Endothelial cell of umbilical vein (primary cell): ENCODE results near the gene BID. TPM values are rescaled to one million over a fixed set of nuclear protein-coding genes. Genes with fewer than 3 reads are reported as not detected.

Experiments
- BruUV-seq: library from RNA; stranded (reverse); fragments of 400-500 nt; replicated peaks from 2 replicates; lab custom pipeline; 2021; lab: Mats Ljungman, UMichigan
- CTCF ChIA-PET: fragments of 300-600, 350-600 bp; sonication (Branson Sonifier 250); formaldehyde crosslinking; loops from one replicate; lab custom pipeline; 2021; ENCODE audit warnings: antibody characterized with exemption, inconsistent platforms; lab: Charles Lee
- POLR2A ChIA-PET: fragments of 300-600, 350-600 bp; sonication (Branson Sonifier 250); formaldehyde crosslinking; loops from one replicate; lab custom pipeline; 2021; ENCODE audit warnings: antibody characterized with exemption, inconsistent platforms; lab: Charles Lee
- DNase-seq: peaks from one replicate; pipeline ENCODE4 v3.0.0-alpha.2; 2011; ENCODE audit warnings: low read depth, low spot score
- FAIRE-seq: peaks from 2 replicates; lab custom pipeline; 2011; peaks lifted over from hg19 to GRCh38; lab: Jason Lieb, UNC
- H2AFZ ChIP-seq: 2 replicates; pipeline ENCODE4 v1.6.0; 2012; ENCODE audit warnings: low read depth, low read length, control low read depth, inconsistent platforms
- H3K27ac ChIP-seq: 2 replicates; pipeline ENCODE4 v1.5.1; 2011; ENCODE audit warnings: low read depth, mild to moderate bottlenecking, control low read depth, low read length, moderate library complexity; ENCODE audit not compliant: insufficient read depth
- H3K27me3 ChIP-seq, 2 experiments: 2 replicates each; pipeline versions ENCODE4 v1.6.0 to v1.6.1; 2011; ENCODE audit warnings: low read length in 2 of 2, mixed read lengths in 1 of 2; ENCODE audit not compliant: control insufficient read depth in 2 of 2, insufficient read depth in 2 of 2
- H3K36me3 ChIP-seq, 2 experiments: 2 replicates in 1 of 2; 3 replicates in 1 of 2; pipeline ENCODE4 v1.5.1; 2011; ENCODE audit warnings: low read length in 2 of 2, mild to moderate bottlenecking in 1 of 2, moderate library complexity in 1 of 2; ENCODE audit not compliant: control insufficient read depth in 2 of 2, insufficient read depth in 2 of 2; ENCODE audit errors: extremely low read depth in 1 of 2
- H3K4me1 ChIP-seq: 3 replicates; pipeline ENCODE4 v1.5.1; 2011; ENCODE audit warnings: mild to moderate bottlenecking, low read length; ENCODE audit not compliant: control insufficient read depth, insufficient read depth; ENCODE audit errors: extremely low read depth
- H3K4me2 ChIP-seq: 2 replicates; pipeline ENCODE4 v1.6.1; 2011; ENCODE audit warnings: low read length, control low read depth, mixed read lengths; ENCODE audit not compliant: insufficient read depth
- H3K4me3 ChIP-seq, 3 experiments: fragments of 200-600 bp in 1 of 3; sonication (generic), shearing (Covaris generic) in 1 of 3; replicated peaks in 1 of 3; 2 replicates each; pipeline ENCODE4 v1.5.1; 2011 to 2016; ENCODE audit warnings: control low read depth in 3 of 3, low read length in 3 of 3, mild to moderate bottlenecking in 2 of 3, inconsistent platforms in 1 of 3, low read depth in 1 of 3, moderate library complexity in 1 of 3; ENCODE audit not compliant: insufficient read depth in 1 of 3
- H3K79me2 ChIP-seq: 2 replicates; pipeline ENCODE4 v1.6.0; 2012; ENCODE audit warnings: low read length, inconsistent platforms; ENCODE audit not compliant: control insufficient read depth, insufficient read depth
- H3K9ac ChIP-seq: replicated peaks from 2 replicates; pipeline ENCODE3; 2011; ENCODE audit warnings: low read length, control low read depth; ENCODE audit not compliant: insufficient read depth; ENCODE audit errors: extremely low read depth
- H3K9me1 ChIP-seq: replicated peaks from 3 replicates; pipeline ENCODE4 v1.6.0; 2011; ENCODE audit warnings: mild to moderate bottlenecking, low read length; ENCODE audit not compliant: control insufficient read depth, insufficient read depth; ENCODE audit errors: extremely low read depth
- H3K9me3 ChIP-seq: replicated peaks from 2 replicates; pipeline ENCODE4 v1.5.1; 2012; ENCODE audit warnings: low read length, inconsistent platforms; ENCODE audit not compliant: control insufficient read depth, insufficient read depth
- H4K20me1 ChIP-seq: replicated peaks from 2 replicates; pipeline ENCODE3; 2011; ENCODE audit warnings: mild to moderate bottlenecking, low read length; ENCODE audit not compliant: control insufficient read depth, insufficient read depth; ENCODE audit errors: extremely low read depth
- EZH2 ChIP-seq: IDR thresholded peaks from 2 replicates; pipeline ENCODE4 v1.6.1; 2012; ENCODE audit warnings: borderline replicate concordance, low read depth, mild to moderate bottlenecking, moderate library complexity, low read length, inconsistent platforms; ENCODE audit not compliant: severe bottlenecking
- FOS ChIP-seq: IDR thresholded peaks from 2 replicates; pipeline ENCODE4 v1.6.1; 2011; ENCODE audit warnings: mild to moderate bottlenecking, low read length, moderate library complexity, borderline replicate concordance; ENCODE audit not compliant: insufficient read depth
- GATA2 ChIP-seq: IDR thresholded peaks from 2 replicates; pipeline ENCODE4 v1.7.0; 2011; ENCODE audit warnings: low read depth, mild to moderate bottlenecking, moderate library complexity, mixed read lengths, low read length; ENCODE audit not compliant: insufficient read length, insufficient read depth
- JUN ChIP-seq: IDR thresholded peaks from 2 replicates; pipeline ENCODE4 v1.6.1; 2011; ENCODE audit warnings: borderline replicate concordance, low read depth; ENCODE audit not compliant: insufficient read length, insufficient read depth
- MYC ChIP-seq: IDR thresholded peaks from one replicate; pipeline ENCODE4 v1.6.1; 2011; ENCODE audit warnings: mild to moderate bottlenecking, low read depth, low read length
- POLR2A ChIP-seq: IDR thresholded peaks from 2 replicates; pipeline ENCODE4 v1.6.1; 2012; ENCODE audit warnings: low read depth, mild to moderate bottlenecking, control low read depth, low read length
- POLR2AphosphoS5 ChIP-seq: IDR thresholded peaks from 2 replicates; pipeline ENCODE4 v1.6.1; 2012; ENCODE audit warnings: low read depth, mild to moderate bottlenecking, control low read depth, low read length, moderate library complexity; ENCODE audit not compliant: insufficient read depth
- dilution Hi-C: fragments of 300-500 bp; cut with MboI; formaldehyde crosslinking; loops from one replicate; pipeline ENCODE4 v1.15.0; 2019; ENCODE audit warnings: low sequenced_read_pairs; ENCODE audit not compliant: extremely low pct_ligation_motif_present
- intact Hi-C: fragments of 100-400 bp; cut with micrococcal nuclease; formaldehyde crosslinking; loops from one replicate; pipeline ENCODE4 v1.10.0; 2022
- polyA plus RNA-seq, 4 experiments: library from polyadenylated mRNA; depleted of rRNA in 3 of 4; stranded (reverse) in 3 of 4; unstranded in 1 of 4; fragments of >200 nt; gene quantifications; 2 replicates each; pipeline versions ENCODE4 v1.2.1 to v1.2.3, GENCODE V29; 2011 to 2012; ENCODE audit warnings: missing spikeins in 1 of 4
- total RNA-seq: library from RNA; stranded (reverse); gene quantifications from 2 replicates; pipeline ENCODE4 v1.2.3, GENCODE V29; 2021
- TF ChIP-seq, protein P1 (sequence below): IDR thresholded peaks from 2 replicates; pipeline ENCODE4 v1.6.1; 2011; ENCODE audit not compliant: insufficient read depth, insufficient read length
- TF ChIP-seq, protein P2 (sequence below), 2 donors: IDR thresholded peaks; 1 replicate in 1 of 2; 2 replicates in 1 of 2; pipeline ENCODE4 v1.5.1; 2011; ENCODE audit warnings: low read length in 2 of 2, mild to moderate bottlenecking in 2 of 2, moderate library complexity in 2 of 2, control low read depth in 1 of 2, inconsistent platforms in 1 of 2, low read depth in 1 of 2; ENCODE audit not compliant: insufficient read depth in 1 of 2; ENCODE audit errors: extremely low read depth in 1 of 2

The BID gene
- total and polyA plus RNA-seq, 2 donors (not counting 3 experiments of a cell fraction or from before 2014, with no cell fraction given), result 39.0 to 119 TPM

DNA sequence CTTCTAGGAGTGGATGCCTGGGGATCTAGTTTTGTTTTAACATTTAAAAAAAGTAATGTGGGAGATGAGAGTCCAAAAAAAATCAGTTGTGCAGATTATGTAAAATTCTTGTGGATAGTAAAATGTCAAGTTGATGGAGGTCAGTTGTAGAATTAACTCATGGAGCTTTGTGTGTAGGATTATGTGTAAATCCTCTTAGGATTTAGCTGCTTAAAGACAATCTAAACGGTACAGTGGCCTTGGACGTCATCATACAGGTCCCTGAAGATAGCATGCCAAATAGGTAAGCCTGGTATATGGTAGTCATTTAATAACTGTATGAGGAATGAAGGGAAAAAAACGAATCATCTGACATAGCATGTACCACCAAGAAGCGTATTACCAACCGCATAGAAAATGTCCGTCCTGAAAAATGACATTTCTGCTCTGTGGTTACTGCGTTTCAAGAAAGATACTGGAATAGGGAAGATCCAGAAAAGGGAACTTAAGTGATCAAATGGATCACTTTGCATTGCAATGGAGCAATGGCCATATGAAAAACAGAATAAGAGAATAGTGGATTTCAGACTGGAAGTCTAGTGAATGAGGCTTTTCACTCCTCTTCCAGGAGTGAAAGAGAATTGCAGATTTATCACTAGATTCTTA is 74.5 kb downstream of the BID start:
- TF ChIP-seq POLR2AphosphoS5 (no peak), FOS (no peak), MYC (no peak), EZH2 (no peak), GATA2 (no peak), POLR2A (no peak), JUN (no peak)
- TF ChIP-seq, protein P1, sequence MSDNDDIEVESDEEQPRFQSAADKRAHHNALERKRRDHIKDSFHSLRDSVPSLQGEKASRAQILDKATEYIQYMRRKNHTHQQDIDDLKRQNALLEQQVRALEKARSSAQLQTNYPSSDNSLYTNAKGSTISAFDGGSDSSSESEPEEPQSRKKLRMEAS, result no peak
- TF ChIP-seq, protein P2, sequence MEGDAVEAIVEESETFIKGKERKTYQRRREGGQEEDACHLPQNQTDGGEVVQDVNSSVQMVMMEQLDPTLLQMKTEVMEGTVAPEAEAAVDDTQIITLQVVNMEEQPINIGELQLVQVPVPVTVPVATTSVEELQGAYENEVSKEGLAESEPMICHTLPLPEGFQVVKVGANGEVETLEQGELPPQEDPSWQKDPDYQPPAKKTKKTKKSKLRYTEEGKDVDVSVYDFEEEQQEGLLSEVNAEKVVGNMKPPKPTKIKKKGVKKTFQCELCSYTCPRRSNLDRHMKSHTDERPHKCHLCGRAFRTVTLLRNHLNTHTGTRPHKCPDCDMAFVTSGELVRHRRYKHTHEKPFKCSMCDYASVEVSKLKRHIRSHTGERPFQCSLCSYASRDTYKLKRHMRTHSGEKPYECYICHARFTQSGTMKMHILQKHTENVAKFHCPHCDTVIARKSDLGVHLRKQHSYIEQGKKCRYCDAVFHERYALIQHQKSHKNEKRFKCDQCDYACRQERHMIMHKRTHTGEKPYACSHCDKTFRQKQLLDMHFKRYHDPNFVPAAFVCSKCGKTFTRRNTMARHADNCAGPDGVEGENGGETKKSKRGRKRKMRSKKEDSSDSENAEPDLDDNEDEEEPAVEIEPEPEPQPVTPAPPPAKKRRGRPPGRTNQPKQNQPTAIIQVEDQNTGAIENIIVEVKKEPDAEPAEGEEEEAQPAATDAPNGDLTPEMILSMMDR (IDR thresholded peaks at IDR 0.05; ENCODE audit: extremely low read depth in 1 of 2, insufficient read depth in 1 of 2, low read depth in 1 of 2, low read length in 2 of 2), result no peak
- Histone ChIP-seq H2AFZ (no peak overlapping the region), H3K4me1 (peaks cover 11% of the 10 kb centered on the region), H4K20me1 (no peaks in the 10 kb centered on the region), H3K27me3 (no peaks in the 10 kb centered on the region), H3K9me1 (no peaks in the 10 kb centered on the region), H3K27ac (no peak overlapping the region), H3K4me3 (no peak overlapping the region), H3K36me3 (peaks cover 0 to 1% of the 10 kb centered on the region in 2 experiments), H3K9me3 (no peaks in the 10 kb centered on the region), H3K4me2 (no peak overlapping the region), H3K79me2 (no peaks in the 10 kb centered on the region), H3K9ac (no peak overlapping the region)
- dilution Hi-C loops, result no loop called here
- intact Hi-C loops, result loop anchor here (10.0 kb wide), 1 partner anchor 145 kb away; no protein-coding TSS in a partner anchor
- FAIRE-seq (no peak), DNase-seq (no peak)
- CTCF ChIA-PET, result interaction anchor here (1.4 kb wide), 1 partner anchor 8 kb away, joined by 3 read pairs; no protein-coding TSS in a partner anchor
- POLR2A ChIA-PET, result no interaction called here
- BruUV-seq, result no TSS peak
